ENCODE results near the gene PHC2. TPM values are rescaled to one million over a fixed set of nuclear protein-coding genes. Genes with fewer than 3 reads are reported as not detected.

Gene PHC2
- total RNA-seq, 1 experiment from 2014 or later, result 87.9 TPM

Other genes starting within 250 kb of the PHC2 start
- gene TRIM62, start 249.1 kb downstream of the PHC2 start, total RNA-seq (2014; rRNA removed; shearing (Covaris generic)), result 16.9 and 17.6 TPM in 2 replicates
- gene ZNF362, start 174.6 kb downstream of the PHC2 start, total RNA-seq (2014; rRNA removed; shearing (Covaris generic)), result 27.3 and 29.3 TPM in 2 replicates
- not detected in 2 replicates for gene A3GALT2, start 110.0 kb downstream of the PHC2 start, total RNA-seq (2014; rRNA removed; shearing (Covaris generic))
- 7.2 and 9.4 TPM in 2 replicates for gene ZSCAN20, start 41.5 kb upstream of the PHC2 start, total RNA-seq (2014; rRNA removed; shearing (Covaris generic))